Fibroblast of skin of right quadriceps (primary cell): ENCODE measurements around the gene CST11.
A peak's percentile ranks its signal among the peaks of the same experiment; 100 is the strongest.

Source experiments
- DNase-seq: peaks from one replicate; pipeline ENCODE4 v3.0.0-alpha.2; 2013

The CST11 gene

GRCh38 chr20:23419995-23420901 is 32.4 kb downstream of the CST11 start:
- peak; percentile 68 for DNase-seq

- no peak for DNase-seq
Measured at GRCh38 chr20:23419657-23419994, 33.0 kb downstream of the CST11 start.

- no peak for DNase-seq
Measured at GRCh38 chr20:23417861-23418260, 34.8 kb downstream of the CST11 start.

- no peak for DNase-seq
Measured at GRCh38 chr20:23415959-23416583, 36.6 kb downstream of the CST11 start.

GRCh38 chr20:23415555-23415954 is 37.1 kb downstream of the CST11 start:
- no peak for DNase-seq

- DNase-seq, result no peak
Measured at GRCh38 chr20:23414526-23415188, 38.0 kb downstream of the CST11 start.

- no peak for DNase-seq
Measured at GRCh38 chr20:23413862-23414422, 38.7 kb downstream of the CST11 start.

GRCh38 chr20:23412026-23412425 is 40.6 kb downstream of the CST11 start:
- DNase-seq, result peak; percentile 52

- DNase-seq, result no peak
Measured at GRCh38 chr20:23410916-23411695, 41.6 kb downstream of the CST11 start.

GRCh38 chr20:23409800-23410199 is 42.9 kb downstream of the CST11 start:
- no peak for DNase-seq

GRCh38 chr20:23408957-23409356 is 43.7 kb downstream of the CST11 start:
- DNase-seq, result no peak

GRCh38 chr20:23407781-23408464 is 44.8 kb downstream of the CST11 start:
- no peak for DNase-seq

GRCh38 chr20:23406880-23407279 is 45.8 kb downstream of the CST11 start:
- DNase-seq, result no peak

- DNase-seq, result no peak
Measured at GRCh38 chr20:23404196-23404595, 48.5 kb downstream of the CST11 start.

- no peak for DNase-seq
Measured at GRCh38 chr20:23403751-23404150, 48.9 kb downstream of the CST11 start.

- no peak for DNase-seq
Measured at GRCh38 chr20:23401051-23401450, 51.6 kb downstream of the CST11 start.
